ENCODE measurements around the gene ENTPD8.
"Not testable (repeated sequence)": the region's sequence is repeated elsewhere in the genome, so short reads cannot be mapped to it uniquely, and the experiment has no call there.

The ENTPD8 gene

GRCh38 chr9:137458194-137459151, 17.3 kb upstream of the ENTPD8 start:
- DNase-seq (ENCODE audit: low spot score): no peak

GRCh38 chr9:137457406-137458193, 16.4 kb upstream of the ENTPD8 start:
- DNase-seq (ENCODE audit: low spot score): no peak

- DNase-seq (ENCODE audit: low spot score): no peak
Measured at GRCh38 chr9:137456864-137457405, 15.8 kb upstream of the ENTPD8 start.

GRCh38 chr9:137456061-137456863, 15.1 kb upstream of the ENTPD8 start:
- no peak for DNase-seq (ENCODE audit: low spot score)

- no peak for DNase-seq (ENCODE audit: low spot score)
Measured at GRCh38 chr9:137455359-137455991, 14.3 kb upstream of the ENTPD8 start.

GRCh38 chr9:137454597-137455358, 13.6 kb upstream of the ENTPD8 start:
- DNase-seq (ENCODE audit: low spot score): no peak

GRCh38 chr9:137454145-137454596, 13.0 kb upstream of the ENTPD8 start:
- peak; percentile 66 for DNase-seq (ENCODE audit: low spot score)

- peak; percentile 76 for DNase-seq (ENCODE audit: low spot score)
Measured at GRCh38 chr9:137453643-137454081, 12.5 kb upstream of the ENTPD8 start.

GRCh38 chr9:137452761-137453642, 11.8 kb upstream of the ENTPD8 start:
- DNase-seq (ENCODE audit: low spot score): no peak

GRCh38 chr9:137452006-137452760, 11.0 kb upstream of the ENTPD8 start:
- no peak for DNase-seq (ENCODE audit: low spot score)

GRCh38 chr9:137451264-137452005, 10.3 kb upstream of the ENTPD8 start:
- DNase-seq (ENCODE audit: low spot score): not testable (repeated sequence)

- not testable (repeated sequence) for DNase-seq (ENCODE audit: low spot score)
Measured at GRCh38 chr9:137450539-137451222, 9.5 kb upstream of the ENTPD8 start.

- DNase-seq (ENCODE audit: low spot score): no peak
Measured at GRCh38 chr9:137449931-137450538, 8.9 kb upstream of the ENTPD8 start.

- no peak for DNase-seq (ENCODE audit: low spot score)
Measured at GRCh38 chr9:137449081-137449844, 8.1 kb upstream of the ENTPD8 start.

- no peak for DNase-seq (ENCODE audit: low spot score)
Measured at GRCh38 chr9:137448602-137448962, 7.4 kb upstream of the ENTPD8 start.
